GM12801 (cell line): Measurements from ENCODE around the gene PCNP.

Experiments
- TF ChIP-seq, protein P1 (sequence below): IDR thresholded peaks from one replicate; pipeline ENCODE4 v1.5.1; 2011; ENCODE audit warnings: control low read depth; ENCODE audit not compliant: insufficient read length; ENCODE audit errors: extremely low read depth

PCNP gene

DNA sequence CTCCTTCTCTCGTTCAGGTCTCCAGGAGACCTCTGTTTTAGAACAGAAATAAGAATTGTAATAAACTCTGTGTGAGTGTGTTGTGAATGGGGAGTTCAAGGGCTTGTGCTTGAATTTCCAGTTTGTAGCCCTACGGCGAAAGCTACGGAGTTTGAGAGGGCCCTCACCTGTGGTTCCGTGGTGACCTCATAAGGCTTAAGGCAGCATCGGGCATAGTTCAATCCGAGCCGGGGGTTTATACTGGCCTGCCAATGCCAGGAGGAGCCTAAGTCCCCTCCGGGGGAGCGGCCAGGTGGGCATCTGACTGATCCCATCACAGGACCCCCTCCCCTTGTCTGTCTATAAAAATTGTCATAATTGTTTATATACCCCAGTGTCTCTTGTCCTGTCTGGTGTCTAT, 59.2 kb downstream of the PCNP start:
- TF ChIP-seq, protein P1, sequence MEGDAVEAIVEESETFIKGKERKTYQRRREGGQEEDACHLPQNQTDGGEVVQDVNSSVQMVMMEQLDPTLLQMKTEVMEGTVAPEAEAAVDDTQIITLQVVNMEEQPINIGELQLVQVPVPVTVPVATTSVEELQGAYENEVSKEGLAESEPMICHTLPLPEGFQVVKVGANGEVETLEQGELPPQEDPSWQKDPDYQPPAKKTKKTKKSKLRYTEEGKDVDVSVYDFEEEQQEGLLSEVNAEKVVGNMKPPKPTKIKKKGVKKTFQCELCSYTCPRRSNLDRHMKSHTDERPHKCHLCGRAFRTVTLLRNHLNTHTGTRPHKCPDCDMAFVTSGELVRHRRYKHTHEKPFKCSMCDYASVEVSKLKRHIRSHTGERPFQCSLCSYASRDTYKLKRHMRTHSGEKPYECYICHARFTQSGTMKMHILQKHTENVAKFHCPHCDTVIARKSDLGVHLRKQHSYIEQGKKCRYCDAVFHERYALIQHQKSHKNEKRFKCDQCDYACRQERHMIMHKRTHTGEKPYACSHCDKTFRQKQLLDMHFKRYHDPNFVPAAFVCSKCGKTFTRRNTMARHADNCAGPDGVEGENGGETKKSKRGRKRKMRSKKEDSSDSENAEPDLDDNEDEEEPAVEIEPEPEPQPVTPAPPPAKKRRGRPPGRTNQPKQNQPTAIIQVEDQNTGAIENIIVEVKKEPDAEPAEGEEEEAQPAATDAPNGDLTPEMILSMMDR, result no peak

DNA sequence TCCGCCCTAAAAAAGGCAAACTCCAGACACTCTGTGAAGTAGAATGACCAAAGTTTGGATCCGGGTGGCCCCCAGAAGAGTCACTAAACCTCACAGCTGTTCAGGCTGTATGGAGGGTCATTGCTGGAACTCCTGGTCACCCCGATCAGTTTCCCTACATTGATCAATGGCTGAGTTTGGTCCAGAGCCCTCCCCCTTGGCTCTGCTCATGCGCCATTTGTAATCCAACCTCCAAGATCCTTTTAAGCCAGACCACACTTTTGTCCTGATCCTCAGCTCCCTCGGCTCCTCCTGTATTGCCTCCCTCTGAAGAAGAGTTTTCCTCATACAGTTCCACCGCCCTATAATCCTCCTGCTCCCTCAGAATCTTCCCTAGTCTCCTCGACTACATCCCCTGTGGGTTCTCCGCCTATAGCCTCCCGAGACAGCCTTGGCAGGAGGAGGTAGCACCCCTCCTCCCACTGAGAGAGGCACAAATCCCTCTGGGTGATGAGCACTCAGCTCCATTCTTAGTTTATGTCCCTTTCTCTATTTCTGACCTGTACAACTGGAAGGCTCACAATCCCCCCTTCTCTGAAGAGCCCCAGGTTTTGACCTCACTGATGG, 60.7 kb downstream of the PCNP start:
- TF ChIP-seq, protein P1, result no peak

DNA sequence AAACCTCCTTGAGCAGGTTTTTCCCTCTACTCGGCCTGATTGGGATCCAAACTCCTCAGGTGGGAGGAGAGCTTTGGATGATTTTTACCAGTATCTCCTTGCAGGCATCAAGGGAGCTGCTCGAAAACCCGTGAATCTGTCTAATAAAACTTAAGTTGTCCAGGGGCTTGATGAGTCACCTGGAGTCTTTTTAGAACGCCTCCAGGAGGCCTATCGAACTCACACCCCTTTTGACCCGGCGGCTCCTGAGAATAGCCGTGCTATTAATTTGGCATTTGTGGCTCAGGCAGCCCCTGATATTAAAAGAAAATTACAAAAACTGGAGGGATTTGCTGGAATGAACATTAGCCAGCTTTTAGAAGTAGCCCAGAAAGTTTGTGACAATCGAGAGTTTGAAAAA, 61.4 kb downstream of the PCNP start:
- TF ChIP-seq, protein P1, result no peak

DNA sequence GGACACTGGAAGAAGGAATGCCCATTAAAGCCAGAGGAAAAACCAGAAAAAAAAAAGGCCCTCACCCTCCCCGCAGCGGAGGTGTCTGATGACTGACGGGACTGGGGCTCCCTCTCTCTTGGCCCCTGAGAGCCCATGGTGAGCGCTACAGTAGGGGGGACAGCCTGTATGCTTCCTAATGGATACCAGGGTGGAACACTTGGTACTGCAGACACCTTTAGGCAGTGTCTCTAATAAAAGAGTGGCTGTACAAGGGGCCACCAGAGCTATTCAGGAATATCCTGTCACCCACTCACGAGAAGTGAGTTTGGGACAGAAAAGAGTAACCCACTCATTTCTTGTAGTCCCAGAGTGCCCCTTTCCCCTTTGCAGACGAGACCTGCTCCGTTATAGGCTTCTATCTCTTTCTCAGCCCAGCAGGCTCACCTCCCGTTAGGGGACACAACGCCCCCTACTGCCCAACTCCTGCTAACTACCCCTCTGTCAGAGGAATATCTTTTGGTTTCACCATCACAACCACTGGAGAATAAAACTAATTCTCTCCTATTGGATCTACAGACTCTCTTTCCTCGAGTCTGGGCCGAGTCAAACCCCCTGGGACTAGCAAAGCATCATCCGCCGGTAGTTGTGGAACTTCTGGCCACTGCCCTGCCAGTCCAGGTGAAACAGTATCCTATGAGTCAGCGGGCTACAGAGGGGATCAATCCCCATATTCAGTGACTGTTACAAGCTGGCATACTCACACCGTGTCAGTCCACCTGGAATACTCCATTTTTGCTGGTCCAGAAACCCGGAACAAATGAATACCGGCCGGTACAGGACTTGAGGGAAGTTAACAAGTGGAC, 62.2 kb downstream of the PCNP start:
- TF ChIP-seq, protein P1, result no peak

DNA sequence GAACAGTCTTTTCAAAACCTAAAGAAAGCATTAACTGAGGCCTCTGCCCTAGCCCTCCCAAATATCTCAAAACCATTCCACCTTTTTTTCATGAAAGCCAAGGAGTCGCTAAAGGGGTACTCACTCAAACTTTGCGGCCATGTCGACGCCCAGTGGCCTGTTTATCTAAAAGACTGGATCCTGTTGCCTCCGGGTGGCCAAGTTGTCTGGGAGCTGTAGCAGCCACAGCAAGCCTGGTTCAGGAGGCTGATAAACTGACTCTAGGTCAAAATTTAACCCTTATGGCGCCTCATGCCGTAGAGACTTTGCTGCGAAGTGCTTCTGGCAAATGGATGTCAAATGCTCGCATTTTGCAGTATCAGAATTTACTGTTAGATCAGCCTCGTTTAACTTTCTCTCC, 63.5 kb downstream of the PCNP start:
- TF ChIP-seq, protein P1, result no peak

DNA sequence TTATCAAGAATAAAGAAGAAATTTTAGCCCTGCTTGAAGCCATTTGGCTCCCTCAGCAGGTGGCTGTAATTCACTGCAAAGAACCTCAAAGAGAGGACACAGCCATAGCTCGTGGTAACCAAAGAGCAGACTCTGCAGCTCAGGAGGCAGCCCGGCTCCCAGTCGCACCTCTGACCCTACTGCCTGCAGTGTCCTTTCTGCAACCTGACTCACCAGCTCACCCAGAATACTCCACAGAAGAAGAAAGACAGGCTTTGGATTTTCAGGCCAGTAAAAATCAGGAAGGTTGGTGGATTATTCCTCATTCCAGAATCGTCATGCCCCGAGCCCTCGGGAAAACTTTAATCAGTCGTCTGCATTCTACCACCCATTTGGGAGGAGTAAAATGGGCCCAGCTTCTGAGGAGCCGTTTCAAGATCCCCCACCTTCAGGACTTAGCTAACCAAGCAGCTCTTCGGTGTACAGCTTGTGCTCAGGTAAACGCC, 64.3 kb downstream of the PCNP start:
- TF ChIP-seq, protein P1, result no peak

DNA sequence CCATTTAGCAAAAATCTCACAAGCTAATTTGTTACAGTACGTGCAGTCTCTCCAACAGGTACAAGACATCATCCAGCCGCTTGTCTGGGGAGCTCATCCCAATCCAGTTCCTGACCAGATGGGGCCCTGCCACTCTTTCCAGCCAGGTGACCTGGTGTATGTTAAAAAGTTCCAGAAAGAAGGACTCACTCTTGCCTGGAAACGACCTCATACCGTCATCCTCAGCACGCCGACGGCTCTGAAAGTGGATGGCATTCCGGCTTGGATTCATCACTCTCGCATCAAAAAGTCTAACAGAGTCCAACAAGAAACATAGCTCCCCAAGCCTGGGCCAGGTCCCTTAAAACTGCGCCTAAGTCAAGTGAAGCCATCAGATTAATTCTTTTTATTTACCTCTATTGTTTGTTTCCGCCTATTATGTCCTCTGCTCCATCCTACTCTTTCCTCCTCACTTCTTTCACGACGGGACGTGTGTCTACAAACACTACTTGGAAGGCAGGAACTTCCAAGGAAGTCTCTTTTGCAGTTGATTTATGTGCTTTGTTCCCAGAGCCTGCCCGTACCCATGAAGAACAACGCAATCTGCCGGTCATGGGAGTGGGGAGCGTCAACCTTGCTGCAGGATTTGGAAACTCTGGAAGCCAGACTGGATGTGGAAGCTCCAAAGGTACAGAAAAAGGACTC, 65.4 kb downstream of the PCNP start:
- TF ChIP-seq, protein P1, result no peak
